ENCODE results near the gene PDLIM7. TPM values are rescaled to one million over a fixed set of nuclear protein-coding genes. Genes with fewer than 3 reads are reported as not detected.

PDLIM7 gene
- total and polyA plus RNA-seq, 2 donors (not counting 3 experiments of a cell fraction or from before 2014, with no cell fraction given), result 314 to 318 TPM

DNA sequence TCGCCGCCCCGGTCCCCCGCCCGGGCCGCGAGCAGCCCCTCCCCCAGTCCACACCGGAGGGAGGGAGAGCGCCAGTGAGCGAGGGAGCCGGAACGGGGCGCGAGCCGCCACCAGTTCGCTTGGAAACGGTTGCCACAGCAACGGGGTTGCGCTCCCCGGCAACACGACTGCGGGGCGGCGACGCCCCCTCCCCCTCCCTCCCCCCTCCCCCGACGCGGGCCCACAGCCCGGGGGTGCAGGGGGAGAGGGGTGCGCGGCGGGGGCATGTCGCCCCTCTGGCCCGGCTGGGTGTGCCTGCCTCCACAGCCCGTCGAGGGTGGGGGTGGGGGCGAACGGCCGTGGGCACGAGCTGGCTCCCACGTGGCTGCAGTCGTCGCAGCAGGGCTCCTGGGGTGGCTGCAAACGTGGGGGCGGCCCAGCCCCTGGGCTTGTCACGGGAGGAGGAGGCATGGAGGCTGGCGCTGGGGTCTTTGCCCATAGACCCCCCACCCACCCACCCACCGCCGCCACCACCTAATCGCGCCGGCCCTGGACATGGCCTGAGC, 50.3 kb downstream of the PDLIM7 start:
- H3K9me3 ChIP-seq (replicated peaks; ENCODE audit: control insufficient read depth, insufficient read depth, low read length), result no peaks in the 10 kb centered on the region
- BruUV-seq (replicated peaks), result no TSS peak
- dilution Hi-C loops (cut with MboI; ENCODE audit: extremely low pct_ligation_motif_present, low sequenced_read_pairs), result no loop called here
- peak overlapping the region; percentile 65 for H3K4me2 ChIP-seq (ENCODE audit: insufficient read depth, low read length)
- intact Hi-C loops (cut with micrococcal nuclease), result no loop called here
- no peaks in the 10 kb centered on the region for H3K27me3 ChIP-seq (ENCODE audit: control insufficient read depth in 2 of 2, insufficient read depth in 2 of 2, low read length in 2 of 2)
- no peaks in the 10 kb centered on the region for H3K79me2 ChIP-seq (ENCODE audit: control insufficient read depth, insufficient read depth, low read length)
- peaks cover 14% of the 10 kb centered on the region for H3K4me1 ChIP-seq (ENCODE audit: control insufficient read depth, extremely low read depth, insufficient read depth, low read length)
- FAIRE-seq (no peak), DNase-seq (ENCODE audit: low read depth, low spot score) (no peak)
- H4K20me1 ChIP-seq (replicated peaks; ENCODE audit: control insufficient read depth, extremely low read depth, insufficient read depth, low read length), result no peaks in the 10 kb centered on the region
- peaks cover 0 to 1% of the 10 kb centered on the region in 2 experiments for H3K36me3 ChIP-seq (ENCODE audit: control insufficient read depth in 2 of 2, extremely low read depth in 1 of 2, insufficient read depth in 2 of 2, low read length in 2 of 2)
- no peak overlapping the region for H3K27ac ChIP-seq (ENCODE audit: insufficient read depth, low read depth, low read length)
- ChIA-PET CTCF (interaction anchor here (0.8 to 13.5 kb wide), 12 partner anchors 8 to 137 kb away, joined by 3 to 288 read pairs (median 6); partner anchors contain the start of genes GRK6 and PFN3), POLR2A (interaction anchor here (0.6 to 1.5 kb wide), 4 partner anchors 8 to 50 kb away, joined by 3 to 7 read pairs (median 4); partner anchors contain the start of genes GRK6 and PDLIM7)
- TF ChIP-seq MYC (IDR thresholded peaks at IDR 0.05; ENCODE audit: low read depth, low read length), result peak; percentile 50
- no peak for TF ChIP-seq JUN (IDR thresholded peaks at IDR 0.05; ENCODE audit: borderline replicate concordance, insufficient read depth, insufficient read length, low read depth)
- no peaks in the 10 kb centered on the region for H3K9me1 ChIP-seq (replicated peaks; ENCODE audit: control insufficient read depth, extremely low read depth, insufficient read depth, low read length)
- peak overlapping the region; percentile 11 to 58 (median 18) for H3K4me3 ChIP-seq (replicated peaks in 1 of 3; ENCODE audit: insufficient read depth in 1 of 3, low read depth in 1 of 3, low read length in 3 of 3)
- H3K9ac ChIP-seq (replicated peaks; ENCODE audit: extremely low read depth, insufficient read depth, low read length), result peak overlapping the region; percentile 52
- peak overlapping the region; percentile 43 for H2AFZ ChIP-seq (ENCODE audit: low read depth, low read length)

DNA sequence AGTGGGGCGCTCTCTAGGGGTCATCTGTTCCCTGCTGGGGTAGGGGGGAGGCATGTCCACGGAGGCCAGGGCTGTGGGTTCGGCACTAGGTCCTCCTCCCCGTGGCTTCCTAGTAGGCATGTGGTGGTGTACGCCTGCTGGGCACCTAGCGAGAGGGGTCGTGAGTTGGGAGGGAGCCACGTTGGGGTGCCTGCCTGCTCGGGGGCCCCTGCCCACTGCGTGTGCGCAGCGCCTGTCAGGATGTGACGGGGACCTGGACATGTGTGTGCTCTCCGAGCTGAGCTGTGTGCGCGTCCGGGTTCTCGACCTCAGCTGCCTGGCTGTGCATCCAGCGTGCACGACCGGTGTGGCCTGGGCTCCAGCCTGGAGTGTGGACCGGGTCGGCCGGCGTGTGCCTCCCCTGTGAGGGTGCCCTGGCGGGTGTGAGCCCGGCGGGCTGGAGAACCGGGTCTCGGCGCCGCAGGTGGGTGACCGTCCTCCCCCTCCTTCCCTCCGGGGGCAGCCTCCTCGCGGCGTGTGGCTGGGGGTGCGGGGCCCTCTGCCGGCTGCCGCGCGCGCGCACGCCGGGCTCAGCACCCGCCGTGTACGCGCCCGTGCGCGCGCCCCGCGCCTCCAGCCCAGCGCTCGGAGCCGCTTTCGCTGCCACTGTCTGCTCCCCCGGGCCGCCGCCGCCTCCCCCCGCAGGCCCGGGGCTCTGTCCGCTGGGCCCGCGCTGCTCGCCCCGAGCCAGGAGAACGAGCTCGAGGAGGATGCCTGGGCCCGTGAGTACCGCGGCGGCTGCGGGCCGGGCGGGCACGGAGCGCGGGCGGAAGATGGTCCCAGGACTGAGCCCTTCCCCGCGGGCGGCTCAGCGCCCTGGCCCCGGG, 51.0 kb downstream of the PDLIM7 start, which contains the start of gene PRR7:
TSS of gene PRR7 (plus strand) at position 615 of the 866 bp plus-strand sequence. CDS start 8,254 bp downstream, outside the sequence.
- Histone ChIP-seq H3K36me3 (ENCODE audit: control insufficient read depth in 2 of 2, extremely low read depth in 1 of 2, insufficient read depth in 2 of 2, low read length in 2 of 2) (peaks cover 0 to 4% of the 10 kb centered on the region in 2 experiments), H3K4me3 (replicated peaks in 1 of 3; ENCODE audit: insufficient read depth in 1 of 3, low read depth in 1 of 3, low read length in 3 of 3) (peak within 1 kb of the TSS; percentile 11 to 58 (median 18)), H3K79me2 (ENCODE audit: control insufficient read depth, insufficient read depth, low read length) (no peaks in the 10 kb centered on the region), H4K20me1 (replicated peaks; ENCODE audit: control insufficient read depth, extremely low read depth, insufficient read depth, low read length) (no peaks in the 10 kb centered on the region), H2AFZ (ENCODE audit: low read depth, low read length) (peak within 1 kb of the TSS; percentile 43), H3K27ac (ENCODE audit: insufficient read depth, low read depth, low read length) (no peak within 1 kb of the TSS), H3K9me3 (replicated peaks; ENCODE audit: control insufficient read depth, insufficient read depth, low read length) (no peaks in the 10 kb centered on the region), H3K27me3 (ENCODE audit: control insufficient read depth in 2 of 2, insufficient read depth in 2 of 2, low read length in 2 of 2) (no peaks in the 10 kb centered on the region), H3K9me1 (replicated peaks; ENCODE audit: control insufficient read depth, extremely low read depth, insufficient read depth, low read length) (no peaks in the 10 kb centered on the region), H3K4me1 (ENCODE audit: control insufficient read depth, extremely low read depth, insufficient read depth, low read length) (peaks cover 14% of the 10 kb centered on the region), H3K4me2 (ENCODE audit: insufficient read depth, low read length) (peak within 1 kb of the TSS; percentile 65), H3K9ac (replicated peaks; ENCODE audit: extremely low read depth, insufficient read depth, low read length) (peak within 1 kb of the TSS; percentile 52)
- FAIRE-seq (peak; percentile 62), DNase-seq (ENCODE audit: low read depth, low spot score) (peak; percentile 56)
- intact Hi-C loops (cut with micrococcal nuclease) (loop anchor here (1.0 kb wide), 2 partner anchors 8 to 20 kb away; partner anchors contain the start of gene GRK6), dilution Hi-C loops (cut with MboI; ENCODE audit: extremely low pct_ligation_motif_present, low sequenced_read_pairs) (no loop called here)
- TF ChIP-seq POLR2AphosphoS5 (IDR thresholded peaks at IDR 0.05; ENCODE audit: insufficient read depth, low read depth, low read length) (peak; percentile 66), GATA2 (IDR thresholded peaks at IDR 0.05; ENCODE audit: insufficient read depth, insufficient read length, low read depth, low read length) (no peak), EZH2 (IDR thresholded peaks at IDR 0.05; ENCODE audit: borderline replicate concordance, low read depth, low read length, severe bottlenecking) (no peak), POLR2A (IDR thresholded peaks at IDR 0.05; ENCODE audit: low read depth, low read length) (peak; percentile 67), FOS (IDR thresholded peaks at IDR 0.05; ENCODE audit: borderline replicate concordance, insufficient read depth, low read length) (no peak), JUN (IDR thresholded peaks at IDR 0.05; ENCODE audit: borderline replicate concordance, insufficient read depth, insufficient read length, low read depth) (no peak), MYC (IDR thresholded peaks at IDR 0.05; ENCODE audit: low read depth, low read length) (no peak)
- TF ChIP-seq, protein P1, sequence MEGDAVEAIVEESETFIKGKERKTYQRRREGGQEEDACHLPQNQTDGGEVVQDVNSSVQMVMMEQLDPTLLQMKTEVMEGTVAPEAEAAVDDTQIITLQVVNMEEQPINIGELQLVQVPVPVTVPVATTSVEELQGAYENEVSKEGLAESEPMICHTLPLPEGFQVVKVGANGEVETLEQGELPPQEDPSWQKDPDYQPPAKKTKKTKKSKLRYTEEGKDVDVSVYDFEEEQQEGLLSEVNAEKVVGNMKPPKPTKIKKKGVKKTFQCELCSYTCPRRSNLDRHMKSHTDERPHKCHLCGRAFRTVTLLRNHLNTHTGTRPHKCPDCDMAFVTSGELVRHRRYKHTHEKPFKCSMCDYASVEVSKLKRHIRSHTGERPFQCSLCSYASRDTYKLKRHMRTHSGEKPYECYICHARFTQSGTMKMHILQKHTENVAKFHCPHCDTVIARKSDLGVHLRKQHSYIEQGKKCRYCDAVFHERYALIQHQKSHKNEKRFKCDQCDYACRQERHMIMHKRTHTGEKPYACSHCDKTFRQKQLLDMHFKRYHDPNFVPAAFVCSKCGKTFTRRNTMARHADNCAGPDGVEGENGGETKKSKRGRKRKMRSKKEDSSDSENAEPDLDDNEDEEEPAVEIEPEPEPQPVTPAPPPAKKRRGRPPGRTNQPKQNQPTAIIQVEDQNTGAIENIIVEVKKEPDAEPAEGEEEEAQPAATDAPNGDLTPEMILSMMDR (IDR thresholded peaks at IDR 0.05; ENCODE audit: extremely low read depth in 1 of 2, insufficient read depth in 1 of 2, low read depth in 1 of 2, low read length in 2 of 2), result peak in 1 of 2 donors; percentile 10
- TF ChIP-seq, protein P2, sequence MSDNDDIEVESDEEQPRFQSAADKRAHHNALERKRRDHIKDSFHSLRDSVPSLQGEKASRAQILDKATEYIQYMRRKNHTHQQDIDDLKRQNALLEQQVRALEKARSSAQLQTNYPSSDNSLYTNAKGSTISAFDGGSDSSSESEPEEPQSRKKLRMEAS (IDR thresholded peaks at IDR 0.05; ENCODE audit: insufficient read depth, insufficient read length), result no peak
- no TSS peak for BruUV-seq (replicated peaks)
- POLR2A ChIA-PET, result interaction anchor here (0.5 to 1.2 kb wide), 2 partner anchors 8 to 360 kb away, joined by 3 to 4 read pairs; partner anchors contain the start of gene FGFR4
- CTCF ChIA-PET, result interaction anchor here (0.8 to 13.5 kb wide), 10 partner anchors 7 to 80 kb away, joined by 3 to 288 read pairs (median 6); partner anchors contain the start of genes GRK6 and PFN3
